PC-9 (cell line): ENCODE measurements around the gene RRAS. TPM values are rescaled to one million over a fixed set of nuclear protein-coding genes. Genes with fewer than 3 reads are reported as not detected.

Experiments
- BruUV-seq: library from RNA; stranded (reverse); fragments of 400-500 nt; replicated peaks from 2 replicates; lab custom pipeline; 2021; lab: Mats Ljungman, UMichigan
- CTCF ChIA-PET: fragments of 300-600 bp; sonication (Branson Sonifier 250); formaldehyde crosslinking; loops from one replicate; lab custom pipeline; 2022; ENCODE audit warnings: antibody characterized with exemption; lab: Charles Lee
- POLR2A ChIA-PET: fragments of 300-600 bp; sonication (Branson Sonifier 250); formaldehyde crosslinking; loops from one replicate; lab custom pipeline; 2022; ENCODE audit warnings: antibody characterized with exemption; ENCODE audit not compliant: unreplicated experiment; lab: Charles Lee
- DNase-seq, 2 experiments: peaks; one replicate each; pipeline versions ENCODE4 v3.0.0 to v3.0.0-alpha.2; 2015 to 2022; ENCODE audit warnings: mixed read lengths in 1 of 2
- H2AFZ ChIP-seq: fragments of 200-600 bp; sonication (generic); 2 replicates; pipeline ENCODE4 v1.8.1; 2017; ENCODE audit warnings: antibody characterized with exemption
- H3F3A ChIP-seq: fragments of 200-600 bp; sonication (generic); 2 replicates; pipeline ENCODE4 v1.8.1; 2017; ENCODE audit warnings: antibody characterized with exemption, mild to moderate bottlenecking, low read depth; ENCODE audit not compliant: insufficient read depth
- H3K27ac ChIP-seq: fragments of 200-600 bp; sonication (generic); 2 replicates; pipeline ENCODE4 v1.6.1; 2016; ENCODE audit warnings: mixed run types
- H3K27me3 ChIP-seq: fragments of 200-600 bp; sonication (generic); 2 replicates; pipeline ENCODE4 v1.6.1; 2016; ENCODE audit warnings: low read depth, mixed run types; ENCODE audit not compliant: insufficient read depth
- H3K36me3 ChIP-seq: fragments of 200-600 bp; sonication (generic); 2 replicates; pipeline ENCODE4 v1.6.1; 2016; ENCODE audit warnings: low read depth, mixed run types
- H3K4me1 ChIP-seq: fragments of 200-600 bp; sonication (generic); replicated peaks from 2 replicates; pipeline ENCODE4 v1.6.1; 2016; ENCODE audit warnings: mixed run types; ENCODE audit not compliant: insufficient read depth
- H3K4me2 ChIP-seq: fragments of 200-600 bp; sonication (generic); 2 replicates; pipeline ENCODE4 v1.6.1; 2017; ENCODE audit warnings: mixed run types
- H3K4me3 ChIP-seq: fragments of 200-600 bp; sonication (generic); 2 replicates; pipeline ENCODE4 v1.6.1; 2016; ENCODE audit warnings: mixed run types
- H3K79me2 ChIP-seq: fragments of 200-600 bp; sonication (generic); 2 replicates; pipeline ENCODE4 v1.6.1; 2017; ENCODE audit warnings: low read depth, mixed run types
- H3K9me2 ChIP-seq: fragments of 200-600 bp; sonication (generic); 2 replicates; pipeline ENCODE4 v1.8.1; 2017; ENCODE audit warnings: mild to moderate bottlenecking; ENCODE audit not compliant: insufficient read depth
- H3K9me3 ChIP-seq: fragments of 200-600 bp; sonication (generic); 2 replicates; pipeline ENCODE4 v1.8.1; 2016; ENCODE audit warnings: low read depth; ENCODE audit not compliant: insufficient read depth
- H4K20me1 ChIP-seq: fragments of 200-600 bp; sonication (generic); 2 replicates; pipeline ENCODE4 v1.8.1; 2017; ENCODE audit not compliant: insufficient read depth
- EZH2 ChIP-seq: fragments of 200-600 bp; sonication (generic); IDR thresholded peaks from 2 replicates; pipeline ENCODE4 v1.8.0; 2017; ENCODE audit warnings: antibody characterized with exemption, low read depth
- intact Hi-C: fragments of 100-400 bp; cut with micrococcal nuclease; formaldehyde crosslinking; loops from one replicate; pipeline ENCODE4 v1.10.0; 2022; ENCODE audit not compliant: unreplicated experiment
- total RNA-seq: library from RNA; stranded (reverse); gene quantifications from 2 replicates; pipeline ENCODE4 v1.2.3, GENCODE V29; 2021
- TF ChIP-seq, protein P1 (sequence below): fragments of 200-600 bp; sonication (generic); conservative IDR thresholded peaks from 2 replicates; pipeline ENCODE4 v1.6.1; 2017; ENCODE audit warnings: mixed run types, antibody characterized with exemption, mild to moderate bottlenecking, moderate library complexity

Gene RRAS
- total RNA-seq, 1 experiment from 2014 or later, result 36.6 TPM

GRCh38 chr19:49688531-49689132, 48.7 kb upstream of the RRAS start:
- ChIA-PET CTCF (no interaction called here), POLR2A (no interaction called here)
- no peak for TF ChIP-seq EZH2
- TF ChIP-seq, protein P1, sequence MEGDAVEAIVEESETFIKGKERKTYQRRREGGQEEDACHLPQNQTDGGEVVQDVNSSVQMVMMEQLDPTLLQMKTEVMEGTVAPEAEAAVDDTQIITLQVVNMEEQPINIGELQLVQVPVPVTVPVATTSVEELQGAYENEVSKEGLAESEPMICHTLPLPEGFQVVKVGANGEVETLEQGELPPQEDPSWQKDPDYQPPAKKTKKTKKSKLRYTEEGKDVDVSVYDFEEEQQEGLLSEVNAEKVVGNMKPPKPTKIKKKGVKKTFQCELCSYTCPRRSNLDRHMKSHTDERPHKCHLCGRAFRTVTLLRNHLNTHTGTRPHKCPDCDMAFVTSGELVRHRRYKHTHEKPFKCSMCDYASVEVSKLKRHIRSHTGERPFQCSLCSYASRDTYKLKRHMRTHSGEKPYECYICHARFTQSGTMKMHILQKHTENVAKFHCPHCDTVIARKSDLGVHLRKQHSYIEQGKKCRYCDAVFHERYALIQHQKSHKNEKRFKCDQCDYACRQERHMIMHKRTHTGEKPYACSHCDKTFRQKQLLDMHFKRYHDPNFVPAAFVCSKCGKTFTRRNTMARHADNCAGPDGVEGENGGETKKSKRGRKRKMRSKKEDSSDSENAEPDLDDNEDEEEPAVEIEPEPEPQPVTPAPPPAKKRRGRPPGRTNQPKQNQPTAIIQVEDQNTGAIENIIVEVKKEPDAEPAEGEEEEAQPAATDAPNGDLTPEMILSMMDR, result no peak
- no peak for DNase-seq
- peaks cover 58% of the 10 kb centered on the region; the same call in 1 of the 2 replicates for H3F3A ChIP-seq
- intact Hi-C loops, result no loop called here
- H3K79me2 ChIP-seq, result peaks cover 14% of the 10 kb centered on the region
- H3K36me3 ChIP-seq, result peaks cover 24% of the 10 kb centered on the region
- H3K4me2 ChIP-seq, result no peak overlapping the region
- no peaks in the 10 kb centered on the region for H3K4me1 ChIP-seq
- peaks cover 64% of the 10 kb centered on the region for H4K20me1 ChIP-seq
- no peak overlapping the region for H3K4me3 ChIP-seq
- H3K27ac ChIP-seq, result no peak overlapping the region
- BruUV-seq, result no TSS peak
- H3K27me3 ChIP-seq, result no peaks in the 10 kb centered on the region
- H3K9me2 ChIP-seq, result no peaks in the 10 kb centered on the region
- no peak overlapping the region for H2AFZ ChIP-seq
- H3K9me3 ChIP-seq, result no peaks in the 10 kb centered on the region

- no peak overlapping the region for H3K4me3 ChIP-seq
- H3K4me1 ChIP-seq, result no peaks in the 10 kb centered on the region
- ChIA-PET POLR2A (no interaction called here), CTCF (no interaction called here)
- peaks cover 61% of the 10 kb centered on the region; the same call in 1 of the 2 replicates for H3F3A ChIP-seq
- H3K36me3 ChIP-seq, result peaks cover 25% of the 10 kb centered on the region
- no TSS peak for BruUV-seq
- intact Hi-C loops, result no loop called here
- H3K4me2 ChIP-seq, result no peak overlapping the region
- no peak overlapping the region for H2AFZ ChIP-seq
- no peaks in the 10 kb centered on the region for H3K27me3 ChIP-seq
- DNase-seq, result no peak
- peaks cover 21% of the 10 kb centered on the region for H3K79me2 ChIP-seq
- H3K9me2 ChIP-seq, result no peaks in the 10 kb centered on the region
- H3K9me3 ChIP-seq, result no peaks in the 10 kb centered on the region
- H3K27ac ChIP-seq, result no peak overlapping the region
- peaks cover 73% of the 10 kb centered on the region for H4K20me1 ChIP-seq
- TF ChIP-seq, protein P1, result no peak
- TF ChIP-seq EZH2, result no peak
Measured at GRCh38 chr19:49687566-49688316, 47.8 kb upstream of the RRAS start.

DNA sequence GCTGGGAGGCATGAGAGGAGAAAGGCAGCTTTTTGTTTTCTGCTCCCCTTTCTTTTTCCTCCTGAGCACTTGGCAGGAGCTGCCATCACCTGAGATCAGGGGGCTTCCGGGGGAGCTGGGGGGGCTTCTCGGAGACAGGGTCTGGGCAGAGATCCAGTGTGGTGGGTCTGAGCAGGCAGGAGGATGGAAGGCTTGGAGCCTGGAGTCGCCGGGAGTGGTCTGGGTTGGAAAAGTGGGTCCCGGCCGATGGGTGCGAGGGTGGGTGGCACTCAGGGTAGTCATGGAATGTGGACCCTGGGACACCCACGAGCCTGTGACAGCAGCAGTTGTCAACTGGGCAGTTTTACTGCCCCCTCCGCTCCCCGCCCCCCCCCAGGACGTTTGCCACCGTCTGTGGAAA, 47.2 kb upstream of the RRAS start:
- H3K27me3 ChIP-seq, result no peaks in the 10 kb centered on the region
- POLR2A ChIA-PET, result no interaction called here
- peaks cover 65% of the 10 kb centered on the region; the same call in 1 of the 2 replicates for H3F3A ChIP-seq
- BruUV-seq, result no TSS peak
- H3K9me3 ChIP-seq, result no peaks in the 10 kb centered on the region
- no peak overlapping the region for H3K27ac ChIP-seq
- no peaks in the 10 kb centered on the region for H3K9me2 ChIP-seq
- intact Hi-C loops, result no loop called here
- H3K36me3 ChIP-seq, result peaks cover 30% of the 10 kb centered on the region
- no peaks in the 10 kb centered on the region for H3K4me1 ChIP-seq
- H3K4me2 ChIP-seq, result no peak overlapping the region
- TF ChIP-seq, protein P1, result no peak
- TF ChIP-seq EZH2, result no peak
- DNase-seq, result no peak
- H2AFZ ChIP-seq, result no peak overlapping the region
- H3K4me3 ChIP-seq, result no peak overlapping the region
- CTCF ChIA-PET, result no interaction called here
- peaks cover 27% of the 10 kb centered on the region for H3K79me2 ChIP-seq
- H4K20me1 ChIP-seq, result peaks cover 79% of the 10 kb centered on the region
